ENCODE measurements around the gene MAP3K9.
A peak's percentile ranks its signal among the peaks of the same experiment; 100 is the strongest.
"Not testable (repeated sequence)": the region's sequence is repeated elsewhere in the genome, so short reads cannot be mapped to it uniquely, and the experiment has no call there.

The MAP3K9 gene

DNA sequence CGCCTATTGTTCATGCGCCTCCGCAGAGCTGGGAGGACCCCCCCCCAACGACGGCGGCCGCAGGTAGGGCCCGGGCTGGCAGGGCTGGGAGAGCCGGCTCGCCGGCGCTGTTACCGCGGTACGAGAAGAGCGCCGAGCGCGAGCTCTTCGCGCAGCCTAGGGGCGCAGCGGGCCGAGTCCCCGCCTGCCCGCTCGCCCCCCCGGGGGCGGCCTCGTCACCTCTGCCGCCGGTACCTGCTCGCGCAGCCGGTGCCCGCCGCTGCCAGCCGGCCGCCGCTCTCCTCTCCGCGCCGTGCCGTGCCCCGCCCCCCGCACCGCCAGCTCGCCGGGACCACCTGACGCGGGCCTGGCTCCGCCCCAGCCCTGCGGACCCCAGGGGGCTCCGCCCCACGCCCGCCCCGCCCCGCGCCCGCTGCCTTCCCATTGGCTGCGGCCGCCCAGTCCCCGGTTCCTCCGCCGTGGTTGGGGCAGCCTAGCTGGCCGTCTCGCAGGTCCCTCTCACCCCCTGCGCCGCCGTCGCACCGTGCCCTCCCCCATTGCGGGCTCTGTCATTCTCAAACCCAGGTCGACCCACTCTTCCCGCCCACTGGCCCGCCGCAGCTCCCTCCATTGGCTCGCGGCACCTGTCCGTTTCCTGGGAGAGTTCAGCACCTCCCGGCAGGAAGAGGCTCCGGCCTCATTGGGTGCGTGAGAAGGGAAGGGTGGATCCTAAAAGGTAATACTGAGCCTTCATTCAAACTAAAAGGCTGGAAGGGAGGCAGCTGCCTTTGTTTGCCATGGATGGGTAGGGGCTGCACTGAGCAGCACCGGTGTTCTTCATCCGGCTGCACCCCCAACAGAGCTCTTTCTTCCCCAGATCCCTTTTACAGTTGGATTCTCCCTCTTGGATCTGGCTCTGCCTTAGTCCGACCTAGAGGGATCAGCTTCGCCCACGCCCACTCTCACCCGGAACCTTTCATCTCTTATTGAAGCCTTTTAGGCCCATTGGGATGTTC, at the start of gene MAP3K9:
Gene MAP3K9 (minus strand): TSS at position 289 of the 995 bp plus-strand sequence. CDS start 342 bp downstream, outside the sequence.
- DNase-seq (ENCODE audit: low read depth in 2 of 2, low spot score in 1 of 2) = peak; percentile 75 to 79

DNA sequence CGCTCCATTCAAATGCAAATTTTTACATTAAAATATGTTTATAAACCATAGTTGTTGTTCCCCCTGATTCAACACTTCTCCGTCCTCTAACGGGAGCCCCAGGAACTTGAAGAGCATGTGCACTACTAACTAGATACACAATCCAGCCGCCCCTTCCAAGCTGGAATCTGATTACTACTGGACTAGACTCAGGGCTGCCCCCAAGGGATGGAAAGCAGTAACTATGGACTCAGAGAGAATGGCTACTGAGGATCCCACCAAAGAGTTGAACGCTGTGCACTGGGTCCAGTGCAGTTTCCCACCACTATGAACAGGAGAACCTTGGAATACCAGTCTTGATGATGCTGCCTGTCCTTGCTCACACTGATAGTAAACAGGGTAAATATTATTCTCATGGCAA, 49.3 kb upstream of the MAP3K9 start:
- no peak for DNase-seq (ENCODE audit: low read depth in 2 of 2, low spot score in 1 of 2)

DNA sequence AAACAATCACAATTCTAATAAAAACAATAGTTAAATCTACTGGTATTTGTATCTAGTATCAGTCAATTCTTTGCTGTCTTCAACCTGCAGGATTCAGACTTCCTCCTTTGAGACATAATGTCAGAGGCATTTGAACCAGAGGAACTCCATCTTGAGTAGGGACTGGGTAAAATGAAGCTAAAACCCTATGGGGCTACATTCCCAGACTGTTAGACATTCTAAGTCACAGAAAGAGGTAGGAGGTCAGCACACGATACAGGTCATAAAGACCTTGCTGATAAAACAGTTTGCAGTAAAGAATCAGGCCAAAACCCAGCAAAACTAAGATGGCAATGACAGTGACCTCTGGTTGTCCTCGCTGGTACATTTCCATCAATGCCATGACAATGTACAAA, 48.2 kb upstream of the MAP3K9 start:
- DNase-seq (ENCODE audit: low read depth in 2 of 2, low spot score in 1 of 2) = no peak

DNA sequence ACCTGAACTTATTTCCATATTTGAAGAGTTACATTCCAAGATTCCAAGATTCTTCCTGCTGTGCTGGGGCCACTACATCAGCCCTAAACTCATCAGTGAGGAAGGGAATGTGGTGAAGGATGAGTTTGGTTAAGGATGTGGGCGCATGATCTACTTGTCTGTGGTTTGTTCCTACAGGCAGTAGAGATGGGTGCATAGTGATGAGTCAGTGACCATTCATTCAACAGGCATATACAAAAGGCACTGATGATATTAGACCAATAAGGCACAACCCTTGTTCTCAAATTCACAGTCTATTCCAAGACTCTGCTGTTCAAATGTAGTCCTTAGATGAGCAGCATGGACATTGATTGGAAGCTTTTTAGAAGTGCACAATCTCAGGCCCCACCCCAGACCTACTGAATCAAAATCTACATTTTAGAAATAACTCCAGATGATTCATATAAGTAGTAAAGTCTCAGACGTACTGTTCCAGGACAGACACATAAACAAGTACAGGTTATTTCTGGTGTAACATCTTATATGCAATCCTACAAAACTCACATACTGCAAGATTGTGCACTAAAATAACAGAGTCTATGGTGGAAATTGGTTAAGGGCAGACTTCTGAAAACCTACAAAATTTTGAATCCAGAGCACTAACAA, 47.7 kb upstream of the MAP3K9 start:
- no peak for DNase-seq (ENCODE audit: low read depth in 2 of 2, low spot score in 1 of 2)

DNA sequence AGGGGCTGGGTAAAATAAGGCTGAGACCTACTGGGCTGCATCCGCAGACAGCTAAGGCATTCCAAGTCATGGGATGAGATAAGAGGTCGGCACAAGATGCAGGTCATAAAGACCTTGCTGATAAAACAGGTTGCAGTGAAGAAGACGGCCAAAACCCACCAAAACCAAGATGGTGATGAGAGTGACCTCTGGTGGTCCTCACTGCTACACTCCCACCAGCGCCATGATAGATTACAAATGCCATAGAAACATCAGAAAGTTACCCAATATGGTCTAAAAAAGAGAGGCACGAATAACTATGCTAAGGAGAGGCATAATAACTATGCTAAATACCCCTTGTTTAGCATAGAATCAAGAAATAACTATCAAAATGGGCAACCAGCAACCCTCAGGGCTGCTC, 46.2 kb upstream of the MAP3K9 start:
- no peak for DNase-seq (ENCODE audit: low read depth in 2 of 2, low spot score in 1 of 2)

DNA sequence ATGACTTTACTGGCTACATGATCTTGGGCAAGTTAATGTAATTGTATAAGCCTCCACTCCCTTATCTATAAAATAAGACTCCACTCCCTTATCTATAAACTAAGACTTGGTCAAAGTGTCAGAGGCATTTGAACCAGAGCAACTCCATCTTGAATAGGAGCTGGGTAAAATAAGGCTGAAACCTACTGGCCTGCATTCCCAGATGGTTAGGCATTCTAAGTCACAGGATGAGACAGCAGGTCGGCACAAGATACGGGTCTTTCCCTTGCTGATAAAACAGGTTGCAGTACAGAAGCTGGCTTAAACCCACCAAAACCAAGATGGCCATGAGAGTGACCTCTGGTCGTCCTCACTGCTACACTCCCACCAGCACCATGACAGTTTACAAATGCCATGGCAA, 44.3 kb upstream of the MAP3K9 start:
- DNase-seq (ENCODE audit: low read depth in 2 of 2, low spot score in 1 of 2) = not testable (repeated sequence)

DNA sequence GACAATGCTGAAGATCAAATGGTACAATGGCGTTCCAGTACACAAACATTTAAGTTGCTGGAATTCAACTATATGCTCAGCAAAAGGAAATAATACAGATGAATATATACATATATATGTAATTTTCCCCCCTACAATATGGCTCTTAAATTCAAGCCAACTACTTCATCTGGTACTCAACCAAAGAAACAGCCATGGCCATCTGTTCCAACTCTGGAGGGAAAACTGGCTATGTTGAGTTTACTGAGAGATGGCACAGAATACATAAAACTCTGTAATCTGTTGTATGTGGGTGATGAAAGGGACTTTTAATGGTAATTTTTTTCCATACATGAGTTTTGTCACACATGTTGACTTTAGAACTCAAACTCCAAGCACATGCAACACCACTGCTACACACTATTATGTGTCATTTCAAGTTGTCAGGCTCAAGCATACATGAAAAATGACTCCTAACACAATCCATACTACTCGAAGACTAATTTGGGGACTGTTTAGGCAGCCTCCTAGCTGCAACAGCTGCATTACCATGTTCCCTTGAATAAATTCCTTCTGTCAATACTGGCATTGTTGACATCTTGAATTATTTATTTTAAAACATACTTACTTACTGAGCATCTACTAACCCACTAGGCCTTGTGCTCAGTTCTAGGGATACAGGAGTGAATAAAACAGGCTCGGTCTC, 38.2 kb upstream of the MAP3K9 start:
- no peak for DNase-seq (ENCODE audit: low read depth in 2 of 2, low spot score in 1 of 2)

DNA sequence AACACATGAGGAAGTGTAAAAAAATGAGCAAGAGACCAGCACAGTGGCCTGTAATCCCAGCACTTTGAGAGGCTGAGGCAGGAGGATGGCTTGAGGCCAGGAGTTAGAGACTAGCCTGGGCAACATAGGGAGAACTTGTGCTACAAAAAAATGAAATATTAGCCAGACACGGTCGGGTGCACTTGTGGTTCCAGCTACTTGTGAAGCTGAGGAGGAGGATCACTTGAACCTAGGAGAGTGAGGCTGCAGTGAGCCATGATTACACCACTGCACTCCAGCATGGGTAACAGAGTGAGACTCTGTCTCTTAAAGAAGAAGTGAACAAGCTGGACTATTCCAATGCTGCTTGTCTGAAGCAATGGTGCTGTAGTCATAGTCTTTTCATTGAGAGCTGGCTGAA, 36.3 kb upstream of the MAP3K9 start:
- no peak for DNase-seq (ENCODE audit: low read depth in 2 of 2, low spot score in 1 of 2)

DNA sequence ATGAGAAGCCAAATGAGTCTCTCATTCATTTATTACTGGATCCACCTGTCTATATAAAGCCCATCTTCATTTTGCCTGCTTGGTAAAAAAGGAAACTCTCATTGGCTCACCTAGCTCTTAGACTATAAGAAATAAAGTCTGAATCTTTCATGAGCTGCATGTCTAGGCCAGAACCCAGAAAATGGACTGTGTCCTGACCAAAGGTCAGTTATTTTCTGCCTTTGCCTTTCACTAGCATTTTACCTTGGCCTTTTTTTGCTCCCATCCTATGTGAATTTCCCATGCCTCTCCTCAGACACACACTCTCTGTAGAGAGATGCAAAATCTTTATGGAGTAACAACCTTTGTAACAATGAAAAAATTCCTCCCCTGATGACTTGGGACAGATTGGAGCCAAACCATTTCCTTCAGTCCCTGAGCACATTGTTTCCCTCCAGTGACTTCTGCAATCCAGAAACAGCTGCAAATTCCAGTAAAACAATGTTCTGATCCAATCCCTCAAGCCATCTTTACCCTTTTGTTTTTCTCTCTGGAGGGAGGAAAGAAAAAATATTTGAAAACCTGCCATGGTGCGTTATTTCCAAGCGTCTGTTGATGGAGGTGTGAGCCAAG, 33.6 kb upstream of the MAP3K9 start:
- no peak for DNase-seq (ENCODE audit: low read depth in 2 of 2, low spot score in 1 of 2)

DNA sequence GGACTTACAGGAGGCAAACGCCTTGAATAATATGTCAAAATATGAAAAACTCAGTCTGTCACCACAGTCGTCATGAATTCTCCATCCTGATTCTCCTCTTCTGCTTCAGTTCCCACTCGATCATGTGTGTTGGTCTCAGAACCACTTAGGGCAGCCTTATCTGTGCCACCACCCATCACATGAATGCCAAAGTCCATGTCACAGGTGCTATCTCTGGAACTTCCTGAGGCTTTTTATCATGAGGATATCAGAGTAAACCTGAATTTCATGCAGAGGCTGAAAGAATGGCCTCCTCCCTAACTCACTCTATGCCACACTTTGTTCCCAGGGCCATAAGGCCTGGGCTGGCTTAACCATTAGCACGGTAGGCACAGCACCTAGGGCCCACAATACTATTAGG, 28.8 kb upstream of the MAP3K9 start:
- DNase-seq (ENCODE audit: low read depth in 2 of 2, low spot score in 1 of 2) = no peak

DNA sequence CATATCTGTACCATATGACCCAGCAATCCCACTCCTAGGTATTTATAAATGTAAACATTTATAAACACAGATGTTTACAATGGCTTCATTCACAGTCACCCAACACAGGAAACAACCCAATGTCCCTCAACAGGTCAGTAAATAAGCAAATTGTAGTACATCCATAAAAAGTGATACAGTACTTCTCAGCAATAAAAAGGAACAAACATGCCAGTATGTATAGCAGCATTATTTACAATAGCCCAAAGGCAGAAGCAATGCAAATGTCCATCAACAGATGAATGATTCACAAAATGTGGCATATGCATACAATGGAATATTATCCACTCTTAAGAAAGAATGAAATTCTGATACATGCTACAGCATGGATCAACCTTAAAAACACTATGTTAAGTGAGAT, 27.6 kb upstream of the MAP3K9 start:
- DNase-seq (ENCODE audit: low read depth in 2 of 2, low spot score in 1 of 2) = no peak

DNA sequence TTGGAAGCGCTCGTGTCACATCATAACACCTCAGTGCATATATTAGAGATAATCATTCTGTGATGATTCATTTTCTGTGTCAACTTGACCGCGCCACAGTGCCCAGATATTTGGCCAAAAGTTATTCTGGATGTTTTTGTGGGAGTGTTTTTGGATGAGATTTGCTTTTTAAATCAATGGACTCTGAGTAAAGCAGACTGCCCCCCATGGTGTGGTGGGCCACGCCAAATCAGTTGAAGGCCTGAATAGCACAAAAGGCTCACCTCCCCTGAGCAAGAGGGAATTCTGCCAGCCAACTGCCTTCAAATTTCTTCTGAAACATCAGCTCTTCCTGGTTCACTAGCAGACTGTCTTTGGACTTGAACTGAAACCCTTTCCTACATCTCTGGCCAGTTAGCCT, 24.6 kb upstream of the MAP3K9 start:
- DNase-seq (ENCODE audit: low read depth in 2 of 2, low spot score in 1 of 2) = no peak

DNA sequence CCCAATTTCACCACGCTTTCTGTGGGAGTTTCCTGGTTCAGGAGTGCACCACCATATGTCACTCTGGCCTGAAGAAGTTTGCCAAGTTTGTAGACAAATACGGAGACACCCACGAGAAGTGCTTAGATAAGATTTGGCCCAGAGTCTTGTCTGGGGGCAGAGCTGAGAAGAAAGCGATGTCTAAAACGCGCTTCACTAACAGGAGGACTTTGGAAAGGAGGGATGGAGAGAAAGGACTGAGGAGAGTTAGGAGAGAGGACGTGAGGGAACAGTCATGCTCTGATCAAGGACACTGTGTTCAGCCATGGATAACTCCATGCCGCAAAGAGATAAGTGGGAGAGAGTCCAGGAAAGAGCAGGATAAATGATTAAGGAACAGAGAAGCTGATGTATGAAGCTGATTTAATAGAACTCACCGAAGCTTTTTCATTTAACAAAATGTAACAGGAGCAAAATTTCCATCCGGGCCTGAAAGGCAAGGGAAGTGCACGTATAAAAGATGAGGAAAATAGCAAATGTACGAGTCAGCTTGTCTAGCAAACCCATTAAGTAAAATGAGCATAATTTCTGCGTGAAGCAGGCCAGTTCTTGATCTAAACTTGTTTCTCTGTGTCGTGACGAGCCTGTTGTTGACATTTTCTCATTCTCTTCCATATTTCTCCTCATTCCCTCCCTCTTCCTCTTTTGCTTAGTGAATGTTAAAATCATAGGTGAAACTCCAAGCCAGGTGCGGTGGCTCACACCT, 23.4 kb upstream of the MAP3K9 start:
- DNase-seq (ENCODE audit: low read depth in 2 of 2, low spot score in 1 of 2) = no peak

DNA sequence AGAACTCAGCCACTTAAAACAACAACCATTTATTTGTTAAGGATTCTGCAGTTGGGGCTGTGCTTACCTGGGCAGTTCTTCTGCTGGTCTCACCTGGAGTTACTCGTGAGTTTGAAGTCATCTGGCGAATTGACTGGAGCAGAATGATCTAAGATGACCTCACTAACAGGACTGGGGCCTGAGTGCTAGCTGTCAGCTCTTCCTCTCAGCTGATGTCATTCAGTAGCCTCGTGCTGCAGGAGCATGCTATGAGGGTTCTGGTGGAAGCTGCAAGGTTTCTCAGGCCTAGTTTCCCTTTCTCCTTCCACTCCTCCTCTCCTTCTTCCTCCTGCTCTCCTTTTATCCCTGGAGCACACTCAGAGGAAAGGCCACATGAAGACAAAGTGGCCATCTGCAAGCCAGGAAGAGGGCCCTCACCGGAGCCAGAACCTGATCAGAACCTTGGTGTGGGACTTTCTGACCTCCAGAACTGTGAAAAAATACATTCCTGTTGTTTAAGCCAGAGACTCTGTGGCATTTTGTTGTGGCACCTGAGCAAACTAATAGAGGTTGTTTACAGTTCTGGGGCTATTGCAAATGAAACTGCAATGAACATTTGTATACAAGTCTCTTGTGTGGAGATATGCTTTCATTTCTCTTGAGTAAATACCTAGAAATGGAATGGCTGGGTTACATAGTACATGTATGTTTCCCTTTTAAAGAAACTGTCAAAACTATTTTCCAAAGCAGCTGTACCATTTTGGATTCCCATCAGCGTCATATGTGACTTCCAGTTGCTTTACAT, 21.9 kb upstream of the MAP3K9 start:
- no peak for DNase-seq (ENCODE audit: low read depth in 2 of 2, low spot score in 1 of 2)

DNA sequence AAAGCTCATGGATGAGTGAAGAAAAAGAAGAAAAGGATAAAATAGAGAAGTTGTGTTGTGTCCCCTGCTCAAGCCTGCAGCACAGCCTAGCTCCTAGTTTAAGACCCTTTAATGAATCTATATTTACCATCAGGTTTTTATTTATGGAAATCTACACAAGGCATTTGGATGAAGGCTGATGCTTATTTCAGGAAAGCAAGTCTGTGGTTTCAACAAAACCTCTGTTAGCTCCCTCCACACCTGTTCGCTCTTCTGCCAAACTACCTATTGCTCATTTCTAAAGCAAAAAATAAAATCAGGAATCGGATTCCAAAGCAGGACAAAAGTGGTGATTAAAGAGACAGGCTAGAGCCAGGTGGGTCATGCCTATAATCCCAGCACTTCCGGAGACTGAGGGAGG, 18.9 kb upstream of the MAP3K9 start:
- no peak for DNase-seq (ENCODE audit: low read depth in 2 of 2, low spot score in 1 of 2)

DNA sequence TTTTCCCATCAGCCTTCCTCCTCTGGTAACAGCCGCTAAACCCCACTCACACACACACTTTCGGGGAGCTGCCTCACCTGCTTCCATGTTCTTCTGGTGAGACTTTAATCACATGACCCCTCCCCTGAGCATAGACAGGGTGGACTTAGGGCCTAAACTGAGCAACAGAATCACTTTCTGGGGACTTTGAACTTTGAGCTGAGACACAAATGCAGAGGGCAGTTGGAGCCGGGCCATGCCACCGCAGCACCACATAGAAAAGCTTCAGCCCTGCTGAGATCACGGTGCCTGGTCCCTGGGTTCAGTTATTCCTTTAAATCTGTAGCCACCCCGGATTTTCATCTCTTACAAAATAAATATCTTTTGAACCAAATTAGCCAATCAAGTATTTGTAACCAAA, 18.4 kb upstream of the MAP3K9 start:
- no peak for DNase-seq (ENCODE audit: low read depth in 2 of 2, low spot score in 1 of 2)

DNA sequence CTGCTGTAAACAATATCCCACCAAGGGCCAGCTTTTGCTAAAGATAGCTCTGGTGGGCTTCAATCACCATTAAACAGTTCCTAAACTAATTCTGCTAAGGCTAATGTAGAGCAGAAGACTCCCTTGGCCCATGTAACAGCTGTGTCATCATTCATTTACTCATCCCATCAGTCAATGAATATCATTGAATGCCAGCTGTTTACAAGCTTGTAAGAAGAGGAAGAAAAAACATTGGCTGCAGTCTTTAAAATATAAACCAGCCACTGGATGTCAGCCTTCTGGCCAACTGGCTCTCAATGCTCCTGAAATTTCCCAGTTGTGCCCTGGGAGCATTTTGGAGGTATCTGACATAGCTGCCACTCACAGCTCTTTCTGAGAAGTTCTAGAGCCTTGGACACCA, 18.0 kb upstream of the MAP3K9 start:
- no peak for DNase-seq (ENCODE audit: low read depth in 2 of 2, low spot score in 1 of 2)

DNA sequence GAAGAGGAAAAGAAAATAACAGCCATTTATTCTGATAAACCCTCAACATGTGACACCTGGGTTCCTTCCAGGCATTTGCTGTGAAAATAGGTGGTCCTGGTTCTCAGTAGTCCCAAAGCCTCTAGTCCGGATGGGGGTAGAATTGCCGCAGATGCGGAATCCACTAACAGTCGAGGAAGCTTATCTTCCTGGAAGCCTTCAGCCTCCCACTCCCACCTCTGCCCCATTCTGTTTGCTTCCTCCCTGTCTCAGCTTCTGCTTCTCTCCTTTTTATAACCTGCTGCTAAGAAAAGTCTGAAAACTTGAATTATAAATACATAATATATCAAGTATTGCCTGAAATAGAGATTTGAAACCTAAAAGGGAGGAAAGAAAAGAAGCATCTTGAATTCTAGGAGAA, 14.0 kb upstream of the MAP3K9 start:
- no peak for DNase-seq (ENCODE audit: low read depth in 2 of 2, low spot score in 1 of 2)

DNA sequence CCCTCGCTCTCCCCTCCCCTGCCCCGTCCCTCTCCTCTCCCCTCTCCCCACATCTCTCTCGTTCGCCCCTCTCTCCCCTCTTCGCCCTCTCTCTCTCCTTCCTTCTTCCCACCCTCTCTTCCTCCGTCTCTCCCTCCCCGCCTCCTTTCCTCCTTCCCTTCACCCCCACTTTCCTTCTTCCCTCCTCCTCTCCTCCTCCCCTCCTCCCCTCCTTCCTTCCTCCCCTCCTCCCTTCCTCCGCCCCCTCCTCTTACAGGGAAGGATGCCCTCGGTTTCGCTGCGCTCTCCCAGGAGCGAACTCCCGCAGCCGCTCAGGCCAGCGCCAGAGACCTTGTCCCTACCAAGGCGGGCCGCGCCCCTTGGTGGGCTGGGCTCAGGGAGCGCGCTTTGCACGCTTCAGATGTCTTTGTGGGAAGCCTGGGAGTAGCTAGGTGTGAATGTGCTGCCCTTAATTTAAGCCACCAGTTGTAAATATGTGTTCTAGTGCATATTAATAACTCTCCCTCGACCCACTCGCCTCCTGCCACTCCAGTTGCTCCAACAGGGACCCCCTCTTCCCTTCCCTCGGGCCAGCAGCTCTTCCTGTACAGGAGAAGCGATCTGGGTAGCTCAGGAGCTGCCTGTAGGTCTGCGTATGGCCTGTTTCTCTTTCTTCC, 13.3 kb upstream of the MAP3K9 start:
- no peak for DNase-seq (ENCODE audit: low read depth in 2 of 2, low spot score in 1 of 2)
